Measurements from ENCODE around the gene ZNF674. TPM values are rescaled to one million over a fixed set of nuclear protein-coding genes. Genes with fewer than 3 reads are reported as not detected.

ZNF674 gene
- total and polyA plus RNA-seq, 2 of the 4 experiments (the other 2 are of a cell fraction) = 2.2 to 13.4 TPM

DNA sequence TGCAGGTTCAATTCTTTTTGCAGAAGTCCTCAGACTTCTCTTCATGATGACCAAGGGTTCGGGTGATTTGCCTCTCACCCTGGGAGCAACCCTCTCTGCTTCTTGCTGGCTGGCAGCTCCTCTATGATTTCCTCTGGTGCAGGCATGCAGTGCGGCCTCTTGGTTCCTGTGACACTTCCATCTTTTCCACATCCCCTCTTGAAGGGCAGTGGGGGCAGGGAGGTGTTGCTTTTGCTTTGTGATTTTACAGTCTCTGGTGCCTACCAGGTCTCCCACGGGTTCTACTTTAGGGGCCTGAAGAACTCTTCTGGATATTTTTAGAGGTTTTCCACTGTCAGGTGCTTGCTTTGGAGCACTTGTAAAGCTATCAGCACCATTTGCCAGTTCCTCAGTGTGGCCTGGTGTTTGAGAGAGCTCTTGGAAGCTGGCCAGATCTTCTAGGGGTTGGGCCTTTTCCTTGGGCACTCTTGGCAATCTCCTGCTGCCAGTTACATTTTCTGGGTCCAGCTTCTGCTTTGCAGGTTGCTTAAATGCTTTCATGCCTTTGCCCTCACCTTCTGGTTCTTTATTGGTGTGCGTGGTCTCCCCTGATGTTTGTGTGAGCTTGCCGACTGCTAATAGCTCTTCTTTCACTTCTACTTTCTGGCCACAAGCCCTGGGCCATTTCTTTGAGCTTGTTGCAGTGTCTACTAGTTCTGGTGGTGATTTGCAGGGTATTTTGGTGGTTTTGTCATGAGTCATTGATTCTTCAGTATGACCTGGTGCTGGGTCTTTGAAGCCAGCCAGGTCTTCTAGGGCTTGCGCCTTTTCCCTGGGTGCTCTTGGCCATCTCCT lies 16.8 kb upstream of the ZNF674 start:
- H3K18ac ChIP-seq (ENCODE audit: low read depth, low read length) = no peak overlapping the region
- H3K9me3 ChIP-seq (ENCODE audit: control insufficient read depth, insufficient read depth, low read length) = no peaks in the 10 kb centered on the region
- H2AK5ac ChIP-seq (ENCODE audit: low read depth, low read length) = no peak overlapping the region
- no peak overlapping the region for H3K4me3 ChIP-seq (ENCODE audit: insufficient read depth, low read depth, low read length)
- H2BK20ac ChIP-seq (ENCODE audit: low read depth, low read length) = no peak overlapping the region
- CTCF ChIA-PET = no interaction called here
- H3K79me1 ChIP-seq (ENCODE audit: low read depth in 1 of 2, low read length in 2 of 2) = no peaks in the 10 kb centered on the region
- no peak overlapping the region for H2BK120ac ChIP-seq (ENCODE audit: low read depth, low read length)
- no peak for DNase-seq
- no peaks in the 10 kb centered on the region for H3K4me1 ChIP-seq (ENCODE audit: control insufficient read depth, insufficient read depth, low read length)
- H3K9me1 ChIP-seq (ENCODE audit: insufficient read depth, low read length) = no peaks in the 10 kb centered on the region
- H3K27ac ChIP-seq (ENCODE audit: insufficient read depth, low read length) = no peak overlapping the region
- H3K9ac ChIP-seq (ENCODE audit: low read depth, low read length) = no peak overlapping the region
- H3K23ac ChIP-seq (ENCODE audit: low read depth, low read length) = no peak overlapping the region
- H4K5ac ChIP-seq (ENCODE audit: low read depth, low read length) = no peak overlapping the region
- intact Hi-C loops (cut with micrococcal nuclease) (no loop called here), in situ Hi-C loops (cut with MboI; ENCODE audit: low sequenced_read_pairs) (no loop called here), dilution Hi-C loops (cut with HindIII; ENCODE audit: low sequenced_read_pairs, unreplicated experiment) (no loop called here)
- H2BK5ac ChIP-seq (ENCODE audit: low read depth, low read length, poor library complexity, severe bottlenecking) = no peak overlapping the region
- no peak overlapping the region for H2AFZ ChIP-seq (replicated peaks; ENCODE audit: low read length, poor library complexity)
- H2AK9ac ChIP-seq (replicated peaks; ENCODE audit: low read depth, low read length, poor library complexity) = no peak overlapping the region
- H4K8ac ChIP-seq (ENCODE audit: low read depth in 2 of 2, low read length in 2 of 2) = no peak overlapping the region
- no peaks in the 10 kb centered on the region for H4K20me1 ChIP-seq (ENCODE audit: insufficient read depth, low read length)
- no peaks in the 10 kb centered on the region for H3K36me3 ChIP-seq (ENCODE audit: control insufficient read depth, insufficient read depth, low read length)
- no peak for ATAC-seq (ENCODE audit: low read depth)
- H4K91ac ChIP-seq (ENCODE audit: insufficient read depth, low read depth, low read length) = no peak overlapping the region
- H2BK15ac ChIP-seq (ENCODE audit: low read depth, low read length) = no peak overlapping the region
- H3K14ac ChIP-seq (replicated peaks; ENCODE audit: low read depth, low read length) = no peak overlapping the region
- POLR2A ChIA-PET (ENCODE audit: unreplicated experiment) = no interaction called here
- BruUV-seq (replicated peaks) = no TSS peak
- 75% methylated on average over 2 of the region's 6 CpGs; no CpG with 5 or more reads in 1 of the 2 experiments for WGBS, 2 experiments (ENCODE audit: extremely low coverage in 2 of 2, insufficient read length in 1 of 2)
- H3K4me2 ChIP-seq (ENCODE audit: low read depth, low read length) = no peak overlapping the region
- TF ChIP-seq NFE2L2 (IDR thresholded peaks at IDR 0.05; ENCODE audit: low read depth, low read length) = no peak
- no peak for TF ChIP-seq RFX5 (IDR thresholded peaks at IDR 0.05; ENCODE audit: low read depth, low read length)
- TF ChIP-seq, protein P1, sequence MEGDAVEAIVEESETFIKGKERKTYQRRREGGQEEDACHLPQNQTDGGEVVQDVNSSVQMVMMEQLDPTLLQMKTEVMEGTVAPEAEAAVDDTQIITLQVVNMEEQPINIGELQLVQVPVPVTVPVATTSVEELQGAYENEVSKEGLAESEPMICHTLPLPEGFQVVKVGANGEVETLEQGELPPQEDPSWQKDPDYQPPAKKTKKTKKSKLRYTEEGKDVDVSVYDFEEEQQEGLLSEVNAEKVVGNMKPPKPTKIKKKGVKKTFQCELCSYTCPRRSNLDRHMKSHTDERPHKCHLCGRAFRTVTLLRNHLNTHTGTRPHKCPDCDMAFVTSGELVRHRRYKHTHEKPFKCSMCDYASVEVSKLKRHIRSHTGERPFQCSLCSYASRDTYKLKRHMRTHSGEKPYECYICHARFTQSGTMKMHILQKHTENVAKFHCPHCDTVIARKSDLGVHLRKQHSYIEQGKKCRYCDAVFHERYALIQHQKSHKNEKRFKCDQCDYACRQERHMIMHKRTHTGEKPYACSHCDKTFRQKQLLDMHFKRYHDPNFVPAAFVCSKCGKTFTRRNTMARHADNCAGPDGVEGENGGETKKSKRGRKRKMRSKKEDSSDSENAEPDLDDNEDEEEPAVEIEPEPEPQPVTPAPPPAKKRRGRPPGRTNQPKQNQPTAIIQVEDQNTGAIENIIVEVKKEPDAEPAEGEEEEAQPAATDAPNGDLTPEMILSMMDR (conservative IDR thresholded peaks at IDR 0.05; ENCODE audit: low read depth, low read length) = no peak
- TF ChIP-seq MAFK (IDR thresholded peaks at IDR 0.05; ENCODE audit: low read depth, low read length) = no peak
- TF ChIP-seq BHLHE40 (IDR thresholded peaks at IDR 0.05; ENCODE audit: low read depth, low read length) = no peak
- no peak for TF ChIP-seq CEBPB (IDR thresholded peaks at IDR 0.05; ENCODE audit: low read depth, low read length)
- TF ChIP-seq, protein P2, sequence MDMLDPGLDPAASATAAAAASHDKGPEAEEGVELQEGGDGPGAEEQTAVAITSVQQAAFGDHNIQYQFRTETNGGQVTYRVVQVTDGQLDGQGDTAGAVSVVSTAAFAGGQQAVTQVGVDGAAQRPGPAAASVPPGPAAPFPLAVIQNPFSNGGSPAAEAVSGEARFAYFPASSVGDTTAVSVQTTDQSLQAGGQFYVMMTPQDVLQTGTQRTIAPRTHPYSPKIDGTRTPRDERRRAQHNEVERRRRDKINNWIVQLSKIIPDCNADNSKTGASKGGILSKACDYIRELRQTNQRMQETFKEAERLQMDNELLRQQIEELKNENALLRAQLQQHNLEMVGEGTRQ (IDR thresholded peaks at IDR 0.05; ENCODE audit: low read depth, low read length) = no peak
- TF ChIP-seq CHD1 (IDR thresholded peaks at IDR 0.05; ENCODE audit: low read depth, low read length) = no peak
- H3K56ac ChIP-seq (ENCODE audit: extremely low read depth, insufficient read depth, low read length) = no peak overlapping the region
- H3K4ac ChIP-seq (ENCODE audit: low read depth, low read length) = no peak overlapping the region
- no peaks in the 10 kb centered on the region for H3K27me3 ChIP-seq (ENCODE audit: control insufficient read depth, insufficient read depth, low read length)

All from IMR-90 (cell line).